NCI-H1417 treated with DMSO at 0.1 percent for 48 hours (cell line): ENCODE data around the gene ATP6V1G1.
"Not testable (repeated sequence)": the region's sequence is repeated elsewhere in the genome, so short reads cannot be mapped to it uniquely, and the experiment has no call there.

Experiments
- DNase-seq: peaks from one replicate; lab custom pipeline; 2025; lab: John Stamatoyannopoulos, UW

Gene ATP6V1G1

GRCh38 chr9:114587345-114588202, at the start of gene ATP6V1G1:
Gene ATP6V1G1, plus strand, starts transcription at chr9:114587769. Its CDS starts 70 bp downstream, at chr9:114587839.
- DNase-seq: peak; percentile 96

GRCh38 chr9:114538241-114538640, 49.3 kb upstream of the ATP6V1G1 start:
- DNase-seq: no peak

GRCh38 chr9:114539701-114540380, 47.7 kb upstream of the ATP6V1G1 start:
- no peak for DNase-seq

GRCh38 chr9:114545055-114545454, 42.5 kb upstream of the ATP6V1G1 start:
- no peak for DNase-seq

- no peak for DNase-seq
Observed at GRCh38 chr9:114546851-114547250, 40.7 kb upstream of the ATP6V1G1 start.

- no peak for DNase-seq
Observed at GRCh38 chr9:114549697-114550330, 37.8 kb upstream of the ATP6V1G1 start.

- DNase-seq: no peak
Observed at GRCh38 chr9:114551750-114552685, 35.6 kb upstream of the ATP6V1G1 start.

GRCh38 chr9:114552706-114553105, 34.9 kb upstream of the ATP6V1G1 start:
- no peak for DNase-seq

- no peak for DNase-seq
Observed at GRCh38 chr9:114553202-114553601, 34.4 kb upstream of the ATP6V1G1 start.

- DNase-seq: no peak
Observed at GRCh38 chr9:114555696-114556095, 31.9 kb upstream of the ATP6V1G1 start.

- no peak for DNase-seq
Observed at GRCh38 chr9:114558027-114558675, 29.4 kb upstream of the ATP6V1G1 start.

- no peak for DNase-seq
Observed at GRCh38 chr9:114559830-114560513, 27.6 kb upstream of the ATP6V1G1 start.

- DNase-seq: no peak
Observed at GRCh38 chr9:114560956-114561355, 26.6 kb upstream of the ATP6V1G1 start.

GRCh38 chr9:114561771-114562170, 25.8 kb upstream of the ATP6V1G1 start:
- no peak for DNase-seq

GRCh38 chr9:114565204-114565603, 22.4 kb upstream of the ATP6V1G1 start:
- no peak for DNase-seq

- DNase-seq: no peak
Observed at GRCh38 chr9:114570742-114571141, 16.8 kb upstream of the ATP6V1G1 start.

GRCh38 chr9:114571391-114571790, 16.2 kb upstream of the ATP6V1G1 start:
- no peak for DNase-seq

- DNase-seq: no peak
Observed at GRCh38 chr9:114572199-114572598, 15.4 kb upstream of the ATP6V1G1 start.

- DNase-seq: no peak
Observed at GRCh38 chr9:114574438-114574837, 13.1 kb upstream of the ATP6V1G1 start.

GRCh38 chr9:114576779-114577178, 10.8 kb upstream of the ATP6V1G1 start:
- DNase-seq: not testable (repeated sequence)
